ENCODE data around the gene MORC2.

The MORC2 gene

DNA sequence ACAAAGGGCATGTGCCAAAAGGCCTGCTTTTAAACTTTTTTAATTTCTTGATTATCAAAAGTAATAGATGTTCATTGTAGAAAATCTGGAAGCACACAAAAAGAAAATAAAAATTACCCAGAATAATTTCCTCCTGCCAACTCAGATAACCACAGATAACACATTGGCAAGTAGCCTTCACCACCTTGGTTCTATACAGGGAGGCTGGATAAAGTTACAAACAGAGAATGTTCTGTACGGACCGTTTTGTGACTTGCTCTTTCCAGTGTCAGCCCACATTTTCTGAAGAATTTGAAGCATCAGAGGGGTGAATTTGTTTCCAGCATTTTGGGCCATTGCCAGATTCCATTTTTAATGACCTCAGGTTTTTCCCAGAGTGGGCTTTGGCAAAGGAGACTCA, 24.0 kb upstream of the MORC2 start (continued):
- TF ChIP-seq PRDM4 (tag by site-specific recombination; IDR thresholded peaks at IDR 0.05) (no peak), ZBTB48 (tag by site-specific recombination; IDR thresholded peaks at IDR 0.05) (no peak), MZF1 (tag by site-specific recombination; IDR thresholded peaks at IDR 0.05; ENCODE audit: borderline replicate concordance) (no peak), ZIC2 (tag by site-specific recombination; IDR thresholded peaks at IDR 0.05) (no peak), TSHZ1 (tag by site-specific recombination; IDR thresholded peaks at IDR 0.05; ENCODE audit: borderline replicate concordance) (no peak), ZBTB6 (tag by site-specific recombination; IDR thresholded peaks at IDR 0.05) (no peak), ZNF223 (tag by site-specific recombination; IDR thresholded peaks at IDR 0.05) (no peak)

- Histone ChIP-seq H3K9me3 (ENCODE audit: control insufficient read depth, insufficient read depth, low read depth, low read length) (no peaks in the 10 kb centered on the region), H3K27ac (ENCODE audit: extremely low read depth, low read depth, low read length) (no peak overlapping the region), H3K4me3 (ENCODE audit: low read depth, low read length) (no peak overlapping the region), H3K4me1 (ENCODE audit: control insufficient read depth, insufficient read depth, low read length) (no peaks in the 10 kb centered on the region), H3K36me3 (ENCODE audit: control insufficient read depth in 2 of 2, insufficient read depth in 1 of 2, low read length in 2 of 2) (no peaks in the 10 kb centered on the region)
- CTCF ChIA-PET: no interaction called here
- TF ChIP-seq ZBTB21 (tag by site-specific recombination; IDR thresholded peaks at IDR 0.05) (no peak), HOXA7 (CRISPR knock-in tag; IDR thresholded peaks at IDR 0.05; ENCODE audit: borderline replicate concordance) (no peak), ZNF311 (tag by site-specific recombination; IDR thresholded peaks at IDR 0.05; ENCODE audit: borderline replicate concordance) (no peak), TRIM28 (IDR thresholded peaks at IDR 0.05; ENCODE audit: borderline replicate concordance, low read length) (no peak), ZBTB20 (tag by site-specific recombination; IDR thresholded peaks at IDR 0.05) (no peak), ZFP3 (tag by site-specific recombination; IDR thresholded peaks at IDR 0.05; ENCODE audit: low read depth) (no peak), ZNF169 (tag by site-specific recombination; IDR thresholded peaks at IDR 0.05) (no peak), ZNF76 (tag by site-specific recombination; IDR thresholded peaks at IDR 0.05; ENCODE audit: borderline replicate concordance, low read depth) (no peak), ZNF658 (tag by site-specific recombination; IDR thresholded peaks at IDR 0.05) (no peak), ZEB2 (tag by site-specific recombination; IDR thresholded peaks at IDR 0.05) (no peak), ZXDB (tag by site-specific recombination; IDR thresholded peaks at IDR 0.05) (no peak), ZBTB1 (tag by site-specific recombination; IDR thresholded peaks at IDR 0.05) (no peak), ZNF302 (tag by site-specific recombination; IDR thresholded peaks at IDR 0.05; ENCODE audit: low read depth) (no peak), ZNF133 (tag by site-specific recombination; IDR thresholded peaks at IDR 0.05) (no peak), ZFHX2 (tag by site-specific recombination; conservative IDR thresholded peaks at IDR 0.05) (no peak), ZFP69B (tag by site-specific recombination; IDR thresholded peaks at IDR 0.05) (no peak), ZNF18 (tag by site-specific recombination; IDR thresholded peaks at IDR 0.05) (no peak), ZNF132 (tag by site-specific recombination; IDR thresholded peaks at IDR 0.05; ENCODE audit: borderline replicate concordance) (no peak)
- TF ChIP-seq, protein P1, sequence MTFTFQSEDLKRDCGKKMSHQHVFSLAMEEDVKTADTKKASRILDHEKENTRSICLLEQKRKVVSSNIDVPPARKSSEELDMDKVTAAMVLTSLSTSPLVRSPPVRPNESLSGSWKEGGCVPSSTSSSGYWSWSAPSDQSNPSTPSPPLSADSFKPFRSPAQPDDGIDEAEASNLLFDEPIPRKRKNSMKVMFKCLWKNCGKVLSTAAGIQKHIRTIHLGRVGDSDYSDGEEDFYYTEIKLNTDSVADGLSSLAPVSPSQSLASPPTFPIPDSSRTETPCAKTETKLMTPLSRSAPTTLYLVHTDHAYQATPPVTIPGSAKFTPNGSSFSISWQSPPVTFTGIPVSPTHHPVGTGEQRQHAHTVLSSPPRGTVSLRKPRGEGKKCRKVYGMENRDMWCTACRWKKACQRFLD (tag by site-specific recombination; IDR thresholded peaks at IDR 0.05): no peak
- POLR2A ChIA-PET: no interaction called here
Observed at GRCh38 chr22:30990690-30991089, 22.1 kb upstream of the MORC2 start.
